ENCODE results near the gene MEGF11.

Gene MEGF11

GRCh38 chr15:66057089-66057488 is 196.5 kb downstream of the MEGF11 start:
- no peak for DNase-seq (ENCODE audit: low read depth)

GRCh38 chr15:66053991-66054390 is 199.6 kb downstream of the MEGF11 start:
- no peak for DNase-seq (ENCODE audit: low read depth)

- no peak for DNase-seq (ENCODE audit: low read depth)
Observed at GRCh38 chr15:66051833-66052232, 201.7 kb downstream of the MEGF11 start.

- DNase-seq (ENCODE audit: low read depth), result no peak
Observed at GRCh38 chr15:66050264-66050663, 203.3 kb downstream of the MEGF11 start.

GRCh38 chr15:66049353-66049752 is 204.2 kb downstream of the MEGF11 start:
- DNase-seq (ENCODE audit: low read depth), result no peak

GRCh38 chr15:66047321-66048024 is 206.1 kb downstream of the MEGF11 start:
- DNase-seq (ENCODE audit: low read depth), result no peak

GRCh38 chr15:66046751-66047150 is 206.8 kb downstream of the MEGF11 start:
- no peak for DNase-seq (ENCODE audit: low read depth)

- no peak for DNase-seq (ENCODE audit: low read depth)
Observed at GRCh38 chr15:66046326-66046725, 207.2 kb downstream of the MEGF11 start.

- no peak for DNase-seq (ENCODE audit: low read depth)
Observed at GRCh38 chr15:66045542-66045941, 208.0 kb downstream of the MEGF11 start.

- DNase-seq (ENCODE audit: low read depth), result no peak
Observed at GRCh38 chr15:66044837-66045236, 208.7 kb downstream of the MEGF11 start.

GRCh38 chr15:66043264-66043663 is 210.3 kb downstream of the MEGF11 start:
- no peak for DNase-seq (ENCODE audit: low read depth)

- DNase-seq (ENCODE audit: low read depth), result no peak
Observed at GRCh38 chr15:66042624-66043023, 210.9 kb downstream of the MEGF11 start.

- DNase-seq (ENCODE audit: low read depth), result no peak
Observed at GRCh38 chr15:66041276-66041675, 212.3 kb downstream of the MEGF11 start.

- no peak for DNase-seq (ENCODE audit: low read depth)
Observed at GRCh38 chr15:66040211-66040892, 213.2 kb downstream of the MEGF11 start.

- no peak for DNase-seq (ENCODE audit: low read depth)
Observed at GRCh38 chr15:66039117-66039871, 214.3 kb downstream of the MEGF11 start.

- DNase-seq (ENCODE audit: low read depth), result no peak
Observed at GRCh38 chr15:66038387-66039116, 215.0 kb downstream of the MEGF11 start.

GRCh38 chr15:66036859-66037258 is 216.7 kb downstream of the MEGF11 start:
- DNase-seq (ENCODE audit: low read depth), result no peak

- no peak for DNase-seq (ENCODE audit: low read depth)
Observed at GRCh38 chr15:66035901-66036300, 217.6 kb downstream of the MEGF11 start.

GRCh38 chr15:66033143-66033542 is 220.4 kb downstream of the MEGF11 start:
- no peak for DNase-seq (ENCODE audit: low read depth)

GRCh38 chr15:66032006-66032405 is 221.5 kb downstream of the MEGF11 start:
- DNase-seq (ENCODE audit: low read depth), result no peak

- no peak for DNase-seq (ENCODE audit: low read depth)
Observed at GRCh38 chr15:66030650-66031049, 222.9 kb downstream of the MEGF11 start.

GRCh38 chr15:66029650-66030049 is 223.9 kb downstream of the MEGF11 start:
- no peak for DNase-seq (ENCODE audit: low read depth)

Measured in stimulated activated CD8-positive, alpha-beta memory T cell treated with anti-CD3 and anti-CD28 coated beads, Interleukin-4, amount 100 ng/mL, for 24 hours (primary cell).